IPS DF 6.9 (cell line): Measurements from ENCODE around the gene AKR1C4.

Experiments
- DNase-seq: peaks from one replicate; pipeline ENCODE4 v3.0.0-alpha.2; 2013; ENCODE audit warnings: low read depth, low spot score
- H3K27ac ChIP-seq: one replicate; pipeline ENCODE4 v1.5.1; 2013; ENCODE audit warnings: low read length, control low read depth
- H3K27me3 ChIP-seq: 2 replicates; pipeline ENCODE4 v1.6.1; 2013; ENCODE audit warnings: mild to moderate bottlenecking, low read length; ENCODE audit not compliant: control insufficient read depth, insufficient read depth
- H3K36me3 ChIP-seq: 2 replicates; pipeline ENCODE4 v1.6.1; 2013; ENCODE audit warnings: low read length; ENCODE audit not compliant: control insufficient read depth, insufficient read depth
- H3K4me1 ChIP-seq: 2 replicates; pipeline ENCODE4 v1.6.1; 2013; ENCODE audit warnings: low read length; ENCODE audit not compliant: control insufficient read depth, insufficient read depth
- H3K4me3 ChIP-seq: 2 replicates; pipeline ENCODE4 v1.5.1; 2013; ENCODE audit warnings: mild to moderate bottlenecking, low read length
- H3K9me3 ChIP-seq: 2 replicates; pipeline ENCODE4 v1.6.1; 2013; ENCODE audit warnings: low read length, inconsistent platforms; ENCODE audit not compliant: control insufficient read depth, insufficient read depth
- WGBS: extraction: QIAGEN DNeasy Blood & Tissue Kit; methylation state at CpG from one replicate; pipeline ENCODE4 v1.1.7; 2013; ENCODE audit warnings: mixed read lengths, missing lambda C conversion rate; ENCODE audit not compliant: insufficient read length, insufficient coverage; 5-methylcytosine and 5-hydroxymethylcytosine counted together

AKR1C4 gene

DNA sequence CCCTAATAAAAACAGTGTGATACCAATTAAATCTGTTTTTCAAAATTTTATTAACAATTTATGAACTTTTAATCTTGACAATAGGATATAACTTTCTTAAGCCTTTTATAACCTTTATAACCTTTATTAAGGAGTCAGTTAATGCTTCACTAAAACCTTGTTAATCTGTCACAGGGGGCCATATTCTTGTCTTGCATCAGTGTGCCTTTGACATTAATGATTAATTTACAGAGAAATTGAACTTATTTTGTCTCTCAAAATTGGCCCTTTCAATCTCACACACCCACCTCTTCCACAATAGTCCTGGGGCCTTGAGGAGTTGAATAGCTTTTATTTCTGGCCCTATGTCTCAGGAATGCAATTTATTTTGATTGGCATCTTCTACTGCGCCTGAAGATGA is 68.5 kb downstream of the AKR1C4 start:
- no peak for DNase-seq
- Histone ChIP-seq H3K27me3 (no peaks in the 10 kb centered on the region), H3K4me3 (no peak overlapping the region), H3K4me1 (no peaks in the 10 kb centered on the region), H3K27ac (no peak overlapping the region), H3K9me3 (no peaks in the 10 kb centered on the region; the same call in 1 of the 2 replicates), H3K36me3 (no peaks in the 10 kb centered on the region)
- no CpG with 5 or more reads among the region's 1 CpG for WGBS

DNA sequence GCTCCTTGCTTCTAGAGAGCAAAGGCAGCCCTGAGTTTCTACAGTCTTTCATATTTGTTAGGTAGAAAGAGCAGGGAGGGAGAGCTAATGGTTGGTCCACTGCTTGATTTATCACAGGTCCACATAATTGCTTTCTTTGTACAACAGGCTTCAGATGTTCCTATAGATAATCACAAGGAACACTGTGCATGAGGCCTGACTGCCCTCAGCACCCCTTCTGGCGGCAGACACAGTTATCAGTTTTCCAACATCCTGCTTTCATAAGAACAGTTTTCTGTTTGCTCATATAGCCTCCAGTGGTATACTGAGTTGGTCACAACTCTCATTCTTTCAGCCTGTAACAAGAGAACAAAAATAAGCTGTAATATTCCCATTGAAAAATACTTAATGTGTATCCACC is 69.7 kb downstream of the AKR1C4 start:
- H3K27ac ChIP-seq: no peak overlapping the region
- H3K9me3 ChIP-seq: no peaks in the 10 kb centered on the region; the same call in 1 of the 2 replicates
- no peak for DNase-seq
- WGBS: no CpG with 5 or more reads among the region's 1 CpG
- no peaks in the 10 kb centered on the region for H3K36me3 ChIP-seq
- no peaks in the 10 kb centered on the region for H3K4me1 ChIP-seq
- H3K27me3 ChIP-seq: no peaks in the 10 kb centered on the region
- H3K4me3 ChIP-seq: no peak overlapping the region

DNA sequence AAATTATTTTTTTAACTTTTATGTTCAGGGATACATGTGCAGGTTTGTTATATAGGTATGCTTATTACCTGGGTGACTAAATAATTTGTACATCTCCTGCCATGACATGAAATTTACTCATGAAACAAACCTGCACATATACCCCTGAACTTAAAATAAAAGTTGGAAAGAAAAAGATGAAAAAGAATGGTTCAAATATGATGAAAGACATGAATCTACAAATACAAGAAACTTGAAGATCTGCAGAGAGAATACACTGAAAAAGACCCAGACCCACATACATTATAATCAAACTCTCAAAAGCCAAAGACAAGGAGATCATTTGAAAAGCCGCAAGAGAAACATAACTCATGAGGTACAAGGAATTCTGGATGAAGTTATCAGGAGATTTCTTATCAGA is 70.2 kb downstream of the AKR1C4 start:
- no CpG with 5 or more reads among the region's 1 CpG for WGBS
- H3K27ac ChIP-seq: no peak overlapping the region
- H3K9me3 ChIP-seq: no peaks in the 10 kb centered on the region; the same call in 1 of the 2 replicates
- no peaks in the 10 kb centered on the region for H3K27me3 ChIP-seq
- H3K36me3 ChIP-seq: no peaks in the 10 kb centered on the region
- no peak overlapping the region for H3K4me3 ChIP-seq
- no peak for DNase-seq
- H3K4me1 ChIP-seq: no peaks in the 10 kb centered on the region

DNA sequence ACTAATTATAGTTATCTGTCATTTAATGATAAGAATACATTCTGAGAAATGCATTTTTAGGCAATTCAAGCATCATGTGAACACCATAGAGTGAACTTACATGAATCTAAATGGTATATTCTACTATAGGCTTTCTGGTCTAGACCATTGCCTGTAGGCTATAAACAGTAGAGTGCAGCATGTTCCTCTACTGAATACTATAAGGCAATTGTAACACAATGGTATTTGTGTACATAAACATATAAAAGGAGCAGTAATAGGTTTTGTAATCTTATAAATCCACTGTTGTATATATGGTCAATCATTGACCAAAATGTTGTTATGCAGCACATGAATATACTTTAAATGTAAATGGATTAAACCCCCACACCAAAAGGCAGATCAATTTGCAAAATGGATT is 71.6 kb downstream of the AKR1C4 start:
- Histone ChIP-seq H3K4me1 (no peaks in the 10 kb centered on the region), H3K27me3 (no peaks in the 10 kb centered on the region), H3K36me3 (no peaks in the 10 kb centered on the region), H3K4me3 (no peak overlapping the region), H3K27ac (no peak overlapping the region), H3K9me3 (no peaks in the 10 kb centered on the region)
- DNase-seq: no peak
